HL-60/S4 treated with retinoic acid at 250 ng/mL for 4 days and 3 days (cell line): ENCODE measurements around the gene MET.
"Not testable (repeated sequence)": the region's sequence is repeated elsewhere in the genome, so short reads cannot be mapped to it uniquely, and the experiment has no call there.

Experiments
- in situ Hi-C: fragments of 300-500 bp; cut with MboI; formaldehyde crosslinking; loops from 2 replicates; pipeline ENCODE4 v1.7.0; 2022; ENCODE audit warnings: low sequenced_read_pairs

MET gene

DNA sequence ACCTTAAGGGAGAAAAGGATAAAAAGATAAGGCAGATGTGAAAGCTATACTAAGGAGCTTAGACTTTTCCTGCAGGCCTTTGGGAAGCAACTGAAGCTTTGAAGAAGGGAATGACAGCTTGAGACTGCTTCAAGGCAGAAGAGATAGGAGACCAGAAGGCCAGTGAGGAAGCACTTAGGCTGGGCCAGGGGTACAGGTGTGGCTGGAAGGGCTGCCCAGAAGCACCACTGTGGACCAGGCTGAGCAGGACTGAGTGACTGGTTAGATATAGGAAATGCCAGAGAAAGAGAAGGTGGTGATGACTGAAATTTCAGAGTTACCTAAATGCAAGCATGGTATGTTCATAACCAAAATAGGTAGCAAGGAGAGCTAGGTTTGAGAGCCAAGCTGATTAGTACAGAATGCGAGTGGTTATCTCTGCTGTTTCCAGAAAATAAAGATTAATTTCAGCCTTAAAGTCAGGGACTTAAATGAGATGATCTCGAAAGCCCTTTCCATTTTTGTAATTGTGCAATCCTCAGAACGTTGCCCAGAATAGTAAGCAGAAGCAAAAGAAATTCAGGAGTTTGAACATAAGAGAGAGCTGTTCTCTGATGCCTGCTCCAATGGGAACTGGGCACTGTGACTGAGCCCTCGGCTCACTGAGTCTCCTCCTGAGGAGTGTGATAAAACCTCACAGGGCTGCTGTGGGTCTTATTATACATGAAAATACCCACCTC lies 54.9 kb downstream of the MET start:
- in situ Hi-C loops: no loop called here

DNA sequence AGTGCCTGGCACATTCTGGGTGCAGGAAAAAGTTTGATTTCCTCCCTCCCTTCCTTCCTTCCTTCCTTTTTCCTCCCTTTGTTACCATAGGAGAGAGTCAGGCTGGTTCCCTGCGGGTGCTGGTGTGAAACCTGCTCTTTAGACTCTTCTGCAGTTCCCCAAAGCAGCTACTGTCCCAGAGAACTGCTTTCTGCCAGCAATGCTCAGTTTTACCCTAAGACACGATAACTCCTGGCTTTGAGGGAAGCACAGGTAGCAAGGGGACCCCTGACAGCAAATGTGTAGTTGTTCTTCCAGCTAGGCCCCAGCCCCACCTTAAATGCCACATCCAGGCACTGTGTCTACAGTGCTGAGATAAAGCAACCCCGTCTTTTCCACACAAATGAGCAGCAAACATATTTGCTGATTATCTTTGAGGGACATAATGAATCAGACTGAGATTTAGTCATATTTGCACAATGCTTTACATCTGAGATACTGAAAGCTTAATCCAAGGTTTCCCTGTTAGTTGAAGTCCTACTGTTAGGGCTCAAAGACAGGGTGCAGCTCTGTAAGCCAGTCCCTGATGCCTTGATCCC lies 55.5 kb downstream of the MET start:
- in situ Hi-C loops: no loop called here

DNA sequence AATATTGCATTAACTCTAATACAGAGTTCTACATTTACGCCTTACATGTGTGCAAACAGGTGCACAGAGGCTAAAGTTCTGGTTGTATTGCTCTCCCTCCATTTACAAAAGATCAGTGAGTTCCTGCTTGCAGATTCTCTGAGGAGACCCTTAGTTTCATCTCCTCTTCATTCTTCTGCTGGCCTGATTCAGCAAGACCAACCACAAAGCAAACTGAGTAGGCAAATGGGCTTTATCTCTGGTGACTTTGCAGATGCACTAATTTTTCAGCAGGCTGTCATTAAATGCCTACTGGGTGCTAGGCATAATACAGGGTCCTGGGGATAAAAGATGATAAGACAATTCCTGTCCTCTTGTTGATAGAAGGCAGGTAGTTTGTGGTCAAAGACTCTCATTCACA lies 56.4 kb downstream of the MET start:
- in situ Hi-C loops: no loop called here

DNA sequence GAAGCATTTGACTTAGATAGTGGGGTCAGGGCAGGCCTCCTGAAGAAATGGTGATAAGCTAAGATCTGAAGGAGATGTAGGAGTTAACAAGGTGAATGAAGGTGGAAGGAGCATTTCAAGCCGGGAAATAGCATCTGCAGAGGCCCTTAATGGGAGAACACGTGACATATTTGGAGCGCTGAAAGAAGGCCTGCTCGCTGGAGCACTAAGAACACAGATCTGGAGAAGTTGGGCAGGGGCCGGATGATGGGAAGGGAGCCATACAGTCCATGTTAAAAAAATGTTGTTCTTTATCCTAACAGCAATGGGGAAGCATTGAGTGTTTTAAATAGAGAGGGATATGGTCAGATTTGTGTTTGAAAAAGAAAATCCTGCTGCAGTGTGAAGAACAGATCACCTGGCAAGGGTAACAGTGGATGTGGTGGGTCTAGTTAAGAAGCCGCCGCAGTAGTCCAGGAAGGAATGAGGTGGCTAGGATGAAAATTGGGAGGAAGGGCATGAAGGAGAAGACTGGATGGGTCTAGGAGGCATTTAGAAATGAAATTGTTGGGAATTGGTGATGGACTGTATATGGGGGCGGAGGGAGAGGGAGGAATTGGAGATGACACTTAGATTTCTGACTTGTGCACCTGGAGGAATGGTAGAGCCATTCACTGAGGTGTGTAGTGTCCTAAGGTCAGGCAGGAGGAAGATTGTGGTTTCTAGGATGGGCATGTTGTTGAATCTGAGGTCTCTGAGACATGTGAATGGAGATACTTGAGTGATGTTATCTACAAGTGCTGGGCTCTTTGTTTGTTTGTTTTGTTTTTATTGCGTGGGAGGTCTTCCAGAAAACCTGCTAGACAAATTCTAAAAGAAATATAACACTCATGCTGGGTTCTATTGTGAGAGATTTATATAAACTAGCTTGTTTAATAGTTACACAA lies 58.4 kb downstream of the MET start:
- in situ Hi-C loops: no loop called here

DNA sequence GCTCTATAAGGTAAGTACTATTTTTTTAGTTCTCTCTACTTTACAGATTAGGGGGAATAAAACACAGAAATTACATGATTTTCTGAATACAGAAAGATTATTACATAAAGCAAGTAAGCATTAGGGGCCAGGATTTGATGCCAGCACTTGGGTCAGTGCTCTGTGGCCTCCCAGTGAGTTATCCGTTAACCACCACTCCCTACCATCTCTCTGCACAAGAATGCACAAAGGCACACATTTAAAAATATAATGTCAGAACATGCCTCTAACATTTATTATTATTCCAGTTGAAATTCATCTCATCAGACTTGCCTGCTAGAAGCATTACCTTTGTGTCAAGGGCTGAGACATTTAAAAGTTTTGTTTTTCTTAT lies 59.0 kb downstream of the MET start:
- in situ Hi-C loops: no loop called here

DNA sequence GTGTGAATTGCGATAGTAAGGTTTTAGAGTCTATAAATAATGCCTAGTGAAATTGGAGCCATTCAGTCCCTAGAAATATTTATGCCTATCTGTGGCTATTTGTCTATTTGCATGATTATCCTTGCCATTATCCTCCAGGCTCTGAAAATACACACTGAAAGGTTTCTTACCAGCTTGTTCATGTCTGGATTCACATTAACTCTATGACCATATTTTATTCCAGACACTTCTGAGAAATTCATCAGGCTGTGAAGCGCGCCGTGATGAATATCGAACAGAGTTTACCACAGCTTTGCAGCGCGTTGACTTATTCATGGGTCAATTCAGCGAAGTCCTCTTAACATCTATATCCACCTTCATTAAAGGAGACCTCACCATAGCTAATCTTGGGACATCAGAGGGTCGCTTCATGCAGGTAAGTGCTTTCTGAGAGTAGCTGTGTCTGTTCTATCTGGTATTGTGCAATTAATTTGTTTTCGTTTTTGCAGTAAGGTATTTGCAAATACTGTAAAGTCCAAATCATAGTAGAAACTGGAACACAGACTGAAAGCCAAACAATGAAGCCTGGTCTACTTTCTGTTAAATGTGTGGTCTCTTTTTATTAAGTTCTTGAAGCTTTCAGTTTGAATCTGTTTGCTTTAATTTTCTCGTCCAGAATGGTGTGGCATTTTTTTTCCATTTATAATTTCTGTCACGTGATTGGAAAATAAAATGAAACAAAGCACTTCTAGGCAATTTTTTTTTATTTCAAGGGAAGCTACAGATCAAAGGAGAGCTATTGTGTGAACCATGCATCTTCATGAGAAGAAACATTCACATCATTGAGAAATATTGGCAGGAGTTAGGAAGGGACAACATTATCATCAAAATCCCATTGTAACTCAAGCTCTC lies 59.7 kb downstream of the MET start:
- in situ Hi-C loops: no loop called here

DNA sequence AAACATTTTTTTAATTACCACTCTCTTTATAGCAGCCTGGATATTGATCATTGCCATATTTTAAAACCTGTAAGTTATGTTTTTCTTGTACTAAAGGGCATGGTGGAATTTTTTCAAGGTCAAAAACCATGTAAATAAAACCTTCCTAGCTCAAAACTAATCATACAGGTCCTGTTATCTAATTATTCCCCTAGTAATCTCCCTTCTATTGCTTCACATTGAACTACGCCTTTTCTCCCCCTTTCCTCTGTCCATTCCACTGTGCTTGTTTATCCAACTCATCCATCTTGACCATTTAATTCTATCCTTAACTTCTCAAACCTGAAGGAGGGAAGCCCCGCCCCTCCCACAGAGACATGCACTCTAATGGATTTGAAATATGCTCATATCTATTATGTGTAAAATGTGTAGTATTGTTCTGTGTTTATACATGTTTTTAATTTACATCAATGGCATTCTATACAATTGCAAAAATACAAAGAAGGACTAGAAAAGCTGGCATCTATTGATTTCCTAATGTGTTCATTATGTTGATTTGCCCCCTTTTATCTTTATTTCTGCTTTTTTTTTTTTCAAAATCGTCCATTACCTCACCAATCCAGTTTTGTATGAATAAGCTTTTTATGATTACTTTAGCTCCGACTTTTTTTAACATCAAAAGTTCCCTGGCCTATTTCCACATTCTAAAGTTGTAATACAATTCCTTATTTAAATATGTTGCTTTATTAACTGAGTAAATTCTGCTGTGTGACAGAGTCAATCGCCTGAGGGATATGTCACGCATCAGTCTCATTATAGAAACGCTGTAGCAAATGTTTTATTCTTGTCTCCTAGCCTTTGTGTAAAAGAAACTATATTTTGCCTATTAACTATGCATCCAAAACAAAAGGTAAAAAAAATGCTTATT lies 61.0 kb downstream of the MET start:
- in situ Hi-C loops: no loop called here

DNA sequence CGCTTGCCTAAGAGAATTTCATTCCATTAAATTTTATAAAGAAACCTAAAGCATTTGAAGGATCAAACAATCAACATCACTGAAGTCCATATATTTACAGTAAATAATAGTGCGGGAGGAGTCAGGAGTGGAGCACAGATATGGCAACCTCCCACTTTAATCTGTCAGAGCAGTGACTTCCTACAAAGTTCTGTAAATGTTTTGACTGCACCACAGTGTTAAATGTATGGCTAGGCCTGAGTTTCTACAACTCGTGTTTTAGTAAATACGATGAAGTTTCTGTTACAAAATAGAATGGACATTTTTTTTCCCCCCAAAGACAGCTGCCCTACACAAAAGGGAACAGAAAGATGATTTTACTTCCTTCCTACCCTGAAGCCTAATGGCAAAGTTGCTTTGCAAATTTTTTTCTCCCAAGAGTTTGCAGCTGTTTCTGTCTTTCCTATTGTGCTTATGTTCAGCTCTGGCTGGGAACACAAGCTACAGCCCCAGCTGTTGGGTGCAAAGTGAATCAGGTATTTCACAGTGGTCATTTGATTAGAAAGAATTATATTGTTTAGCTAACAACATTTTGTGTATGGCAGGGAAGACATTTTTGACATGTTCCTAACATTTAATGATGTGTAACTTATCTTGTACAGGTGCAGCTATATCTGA lies 62.1 kb downstream of the MET start:
- in situ Hi-C loops: no loop called here

DNA sequence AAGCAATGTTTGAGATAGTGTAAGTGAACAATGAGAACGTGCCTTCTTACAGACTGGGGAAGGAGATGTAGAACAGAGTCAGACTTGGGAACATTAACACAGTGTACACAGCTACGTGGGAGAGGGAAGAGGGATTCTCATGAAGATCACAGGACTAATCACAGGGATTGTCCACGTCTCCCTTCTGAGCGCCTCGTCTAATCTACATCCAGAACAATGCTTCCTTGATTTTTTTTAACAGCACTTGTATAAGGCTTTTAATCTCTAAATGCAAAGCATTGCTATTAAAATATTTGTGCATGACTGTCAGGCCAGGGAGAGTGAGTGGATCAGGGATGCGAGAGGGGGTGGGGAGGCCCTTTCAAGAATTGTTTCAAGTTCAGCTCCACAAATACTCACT lies 62.7 kb downstream of the MET start:
- in situ Hi-C loops: no loop called here

DNA sequence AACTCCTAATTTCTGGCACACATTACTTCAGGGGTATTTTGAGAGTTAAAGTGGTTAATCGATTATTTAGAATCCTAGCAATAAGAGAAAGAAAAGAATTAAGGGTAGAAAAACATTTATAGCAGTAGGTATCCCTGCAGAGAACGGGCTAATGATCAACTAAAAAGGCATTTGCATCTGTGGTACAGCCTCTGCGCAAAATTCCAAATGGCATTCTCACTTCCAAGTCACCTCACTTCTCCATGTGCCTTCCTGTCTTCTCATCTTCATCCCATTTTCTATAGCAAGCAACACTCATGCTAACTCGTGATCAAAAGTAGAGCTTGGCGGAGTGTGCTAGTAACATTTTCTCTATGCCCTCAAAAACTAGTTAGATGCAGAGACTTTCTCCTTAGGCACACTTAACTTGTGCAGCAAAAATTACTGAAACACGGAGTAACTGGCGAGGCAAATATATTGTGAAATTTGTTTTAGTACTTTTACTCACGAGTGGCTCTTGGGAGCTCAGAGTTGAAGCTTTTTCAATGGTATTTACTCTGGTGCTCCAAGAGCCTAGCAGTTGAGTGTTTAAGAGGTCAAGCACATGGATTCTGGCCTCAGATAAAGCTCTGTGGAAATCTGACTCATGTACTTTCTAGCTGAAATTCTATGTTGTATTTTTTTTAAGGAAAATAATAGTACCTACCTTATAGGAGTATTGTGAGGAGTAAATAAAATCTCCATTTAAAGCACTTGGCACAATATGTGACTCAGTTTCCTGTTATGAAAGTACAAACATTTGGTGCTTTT lies 65.1 kb downstream of the MET start:
- in situ Hi-C loops: no loop called here

DNA sequence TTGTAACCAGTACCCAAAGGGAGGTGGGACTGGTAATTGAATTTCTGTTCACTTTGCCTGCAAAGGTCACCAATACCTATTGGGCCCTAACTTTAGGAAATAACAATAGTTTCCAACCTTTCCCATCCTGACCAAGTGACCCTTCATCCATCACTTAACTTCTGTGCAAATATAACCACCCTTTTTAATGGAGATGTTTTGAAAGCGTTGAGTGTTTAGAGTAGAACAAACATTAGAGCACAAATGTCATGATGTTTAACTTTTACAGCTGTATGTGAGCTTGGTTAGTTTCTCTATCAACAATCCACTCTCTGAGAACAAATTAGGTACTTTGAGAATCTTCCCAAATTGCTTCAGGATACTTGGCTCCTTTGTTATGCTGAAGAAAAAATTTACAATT lies 66.4 kb downstream of the MET start:
- in situ Hi-C loops: no loop called here

DNA sequence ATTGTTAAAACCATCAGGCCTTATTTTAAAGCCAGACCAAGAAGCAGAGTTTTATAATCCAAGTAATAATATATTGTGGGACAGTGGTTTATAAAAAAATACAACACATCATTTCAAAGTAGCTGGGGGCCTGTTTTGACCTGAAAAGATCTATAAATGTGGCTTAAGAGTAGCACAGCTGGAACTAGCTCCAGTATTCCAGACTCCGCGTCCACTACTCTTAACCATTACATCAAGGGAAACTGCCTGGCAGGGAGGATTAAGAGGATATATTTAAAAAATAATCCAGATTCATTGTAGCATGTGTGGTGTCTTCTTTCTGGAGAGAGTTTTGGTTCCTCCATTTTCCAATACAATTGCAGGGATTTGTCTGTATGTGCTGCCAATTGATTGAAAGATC lies 67.3 kb downstream of the MET start:
- in situ Hi-C loops: no loop called here

DNA sequence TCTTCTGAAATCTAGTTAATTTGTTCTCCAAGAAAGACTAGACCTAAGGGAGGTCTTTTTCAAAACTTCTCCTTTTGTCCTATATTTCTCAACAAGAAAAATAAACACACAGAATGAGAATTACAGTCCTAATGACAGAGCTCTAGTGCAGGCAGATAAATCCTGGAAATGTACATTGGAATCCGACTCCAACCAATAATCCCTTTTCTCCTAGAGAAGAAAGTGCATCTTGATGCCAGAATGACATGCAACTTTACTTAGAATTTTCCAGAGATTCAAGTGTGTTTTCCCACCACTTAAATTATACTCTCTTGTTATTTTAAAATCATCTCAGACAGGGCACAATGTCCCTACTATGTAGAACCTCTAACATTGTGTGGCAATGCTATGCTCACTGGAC lies 68.2 kb downstream of the MET start:
- in situ Hi-C loops: no loop called here

DNA sequence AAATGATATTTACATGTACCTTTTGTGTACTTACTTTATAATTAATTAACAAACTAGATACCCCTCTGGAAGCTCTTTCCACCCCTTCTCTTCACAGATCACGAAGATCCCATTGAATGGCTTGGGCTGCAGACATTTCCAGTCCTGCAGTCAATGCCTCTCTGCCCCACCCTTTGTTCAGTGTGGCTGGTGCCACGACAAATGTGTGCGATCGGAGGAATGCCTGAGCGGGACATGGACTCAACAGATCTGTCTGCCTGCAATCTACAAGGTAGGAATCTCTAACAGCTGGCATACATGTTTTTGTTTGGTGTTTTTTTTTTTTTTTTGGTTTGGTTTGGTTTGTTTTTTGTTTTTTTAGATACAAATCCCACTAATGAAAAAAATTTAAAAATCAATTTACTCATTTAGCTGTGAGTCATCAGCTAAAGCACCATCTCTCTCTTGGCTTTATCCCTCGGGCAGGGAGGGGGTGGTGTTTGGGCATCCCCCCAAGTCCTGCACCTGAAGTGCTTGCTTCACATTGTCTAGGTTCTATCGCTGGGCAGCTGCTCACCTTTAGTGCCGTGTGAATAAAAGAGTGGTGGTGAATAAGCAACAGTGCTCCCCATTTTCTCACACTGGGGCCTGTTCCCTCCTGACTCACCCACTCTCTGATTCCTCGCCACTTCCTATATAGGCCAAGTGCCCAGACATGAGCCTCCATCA lies 68.9 kb downstream of the MET start:
- in situ Hi-C loops: no loop called here

DNA sequence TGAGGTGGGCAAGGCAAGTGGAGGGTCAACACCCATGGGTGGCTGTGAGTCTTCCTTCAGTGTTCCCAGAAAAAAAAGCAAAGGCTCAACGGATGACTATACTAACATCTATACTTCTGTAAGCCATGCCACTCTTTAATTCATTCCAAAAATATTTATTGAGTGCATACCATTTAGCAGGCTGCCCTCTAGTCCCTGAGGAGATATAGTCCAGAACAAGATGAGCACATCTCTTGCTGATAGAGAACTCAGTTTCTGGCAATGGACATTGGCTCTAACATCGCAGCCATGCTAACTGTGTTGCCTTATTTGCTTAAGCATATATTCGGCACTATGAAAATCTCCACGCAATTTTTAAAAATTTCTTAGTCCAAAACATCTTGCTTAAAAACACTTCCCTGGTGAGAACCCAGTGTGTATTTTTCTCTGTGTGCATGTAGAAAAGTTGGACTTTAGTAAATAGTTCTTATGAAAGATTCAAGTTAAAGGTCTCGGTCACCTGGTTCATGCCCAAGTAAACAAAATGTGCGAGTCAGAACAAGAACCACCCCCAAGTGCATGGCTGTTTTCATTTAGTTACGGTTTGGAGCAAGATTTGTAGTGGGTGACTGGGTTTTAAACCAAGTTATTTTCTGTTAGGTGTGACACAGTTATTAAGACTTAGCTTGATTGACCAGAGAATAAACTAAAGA lies 69.8 kb downstream of the MET start:
- in situ Hi-C loops: no loop called here

DNA sequence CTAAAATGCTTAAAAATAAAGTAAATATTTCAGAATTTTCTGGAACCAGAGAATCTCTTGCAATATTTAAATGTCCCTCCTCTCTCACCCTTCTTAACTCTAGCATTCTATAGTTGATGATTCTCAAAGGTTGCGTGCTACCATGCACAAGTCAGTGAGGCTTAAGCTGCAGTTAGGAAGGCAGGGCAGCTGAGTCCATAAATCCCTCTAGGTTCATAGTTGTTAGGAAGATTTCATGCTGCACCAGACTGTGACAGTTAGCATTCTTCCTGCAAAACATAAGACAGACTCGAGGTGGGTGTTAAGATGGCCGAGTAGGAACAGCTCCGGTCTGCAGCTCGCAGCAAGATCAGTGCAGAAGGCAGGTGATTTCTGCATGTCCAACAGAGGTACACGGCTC lies 70.6 kb downstream of the MET start:
- in situ Hi-C loops: no loop called here

DNA sequence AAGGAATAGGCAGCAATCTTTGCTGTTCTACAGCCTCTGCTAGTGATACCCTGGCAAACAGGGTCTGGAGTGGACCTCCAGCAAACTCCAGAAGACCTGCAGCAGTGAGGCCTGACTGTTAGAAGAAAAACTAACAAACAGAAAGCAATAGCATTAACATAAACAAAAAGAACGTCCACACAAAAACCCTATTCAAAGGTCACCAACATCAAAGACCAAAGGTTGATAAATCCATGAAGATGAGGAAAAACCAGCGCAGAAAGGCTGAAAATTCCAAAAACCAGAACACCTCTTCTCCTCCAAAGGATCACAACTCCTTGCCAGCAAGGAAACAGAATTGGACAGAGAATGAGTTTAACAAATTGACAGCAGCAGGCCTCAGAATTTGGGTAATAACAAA lies 71.8 kb downstream of the MET start:
- in situ Hi-C loops: not testable (repeated sequence)
